Measurements from ENCODE around the gene NRARP.

NRARP gene

GRCh38 chr9:137296670-137297664 is 5.1 kb downstream of the NRARP start:
- no peak for FAIRE-seq

DNA sequence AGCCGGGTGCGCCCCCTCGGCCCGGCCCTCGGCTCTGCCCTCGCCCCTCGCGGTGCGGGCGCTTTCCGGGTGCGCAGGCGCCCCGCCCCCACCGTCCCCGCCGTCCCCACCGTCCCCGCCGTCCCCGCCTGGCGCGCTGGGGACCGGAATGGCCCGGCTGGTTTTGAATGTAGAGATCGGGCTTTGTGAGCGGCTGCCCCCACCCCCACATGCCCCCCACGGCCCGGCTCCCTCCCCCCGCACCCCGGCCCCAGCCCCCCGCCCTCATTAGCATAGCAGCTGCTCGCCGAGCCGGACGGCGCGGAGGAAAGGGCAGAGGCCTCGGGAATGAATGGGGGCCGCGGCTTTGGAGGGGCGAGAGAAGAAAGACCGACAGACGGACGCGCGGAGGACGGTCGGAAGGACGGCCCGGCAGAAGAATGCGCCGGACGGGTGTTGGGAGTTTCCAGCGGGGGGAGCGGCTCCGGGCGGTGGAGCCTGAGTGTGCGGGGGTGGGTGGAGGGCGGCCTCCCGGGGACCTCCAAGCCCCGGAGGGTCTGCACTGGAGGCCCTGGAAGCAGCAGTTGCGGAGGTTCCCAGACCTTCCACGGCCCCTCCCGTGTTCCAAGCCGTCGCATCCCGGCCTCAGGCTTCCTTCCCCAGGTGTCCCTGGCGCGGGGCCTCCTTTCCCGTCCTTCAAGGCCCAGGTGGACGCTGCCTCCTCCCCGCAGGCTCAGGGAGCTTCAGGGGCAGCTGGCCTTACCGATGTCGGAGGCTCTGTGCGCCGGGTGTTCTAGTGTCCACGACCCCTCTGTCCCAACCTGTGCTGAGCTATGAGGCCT is 6.0 kb downstream of the NRARP start:
- FAIRE-seq = no peak

GRCh38 chr9:137295238-137295811 is 6.7 kb downstream of the NRARP start:
- FAIRE-seq = no peak

- FAIRE-seq = no peak
These were observed 7.3 kb downstream of the NRARP start for GRCh38 chr9:137294681-137295237.

- FAIRE-seq = no peak
These were observed 7.9 kb downstream of the NRARP start for GRCh38 chr9:137294091-137294680.

- no peak for FAIRE-seq
These were observed 8.5 kb downstream of the NRARP start for GRCh38 chr9:137293482-137294090.

- FAIRE-seq = no peak
These were observed 9.0 kb downstream of the NRARP start for GRCh38 chr9:137293094-137293481.

GRCh38 chr9:137286975-137287383 is 15.1 kb downstream of the NRARP start:
- FAIRE-seq = no peak

GRCh38 chr9:137281345-137282116 is 20.5 kb downstream of the NRARP start:
- FAIRE-seq = no peak

DNA sequence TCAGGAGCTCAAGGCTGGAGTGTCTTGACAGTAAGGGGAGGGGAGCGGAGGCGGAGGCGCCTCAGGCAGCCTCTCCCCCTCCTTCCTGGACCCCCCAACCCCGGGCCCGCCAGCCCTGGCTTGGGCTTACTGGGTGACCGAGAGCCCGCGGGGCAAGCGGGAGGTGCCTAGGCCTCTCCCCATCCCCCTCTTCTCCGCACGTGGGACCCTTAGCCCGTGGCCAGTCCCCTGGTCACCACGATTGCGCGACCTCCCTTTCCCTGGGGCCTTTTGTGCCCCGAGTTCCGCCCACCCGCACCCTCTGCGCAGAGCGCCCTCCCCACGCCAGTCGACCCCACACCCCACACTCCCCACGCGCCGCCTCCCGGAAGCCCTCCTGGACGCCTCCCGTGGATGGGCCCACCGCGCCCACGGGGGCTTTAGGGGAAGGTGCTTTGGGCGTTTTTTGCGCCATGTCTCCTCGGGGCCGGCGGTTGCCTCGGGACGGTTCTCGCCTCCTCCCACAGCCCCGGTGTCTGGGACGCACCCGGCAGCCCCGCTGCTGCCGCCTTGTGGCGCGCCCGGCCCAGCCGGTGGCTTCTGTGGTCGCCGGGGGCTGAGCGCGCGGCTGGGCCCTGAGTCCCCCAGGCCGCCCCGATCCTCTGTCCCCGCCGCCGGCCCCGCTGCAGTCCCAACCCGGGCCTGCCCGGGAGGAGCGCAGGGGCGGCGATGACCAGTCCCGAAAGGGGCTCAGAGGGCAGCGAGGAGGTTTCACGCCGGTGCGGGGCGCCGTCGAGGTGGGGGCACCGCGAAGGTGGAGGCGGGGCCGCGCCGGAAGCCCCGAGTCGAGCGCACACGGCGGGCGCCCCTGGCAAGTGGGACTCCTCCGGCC is 21.4 kb downstream of the NRARP start:
- FAIRE-seq = no peak

DNA sequence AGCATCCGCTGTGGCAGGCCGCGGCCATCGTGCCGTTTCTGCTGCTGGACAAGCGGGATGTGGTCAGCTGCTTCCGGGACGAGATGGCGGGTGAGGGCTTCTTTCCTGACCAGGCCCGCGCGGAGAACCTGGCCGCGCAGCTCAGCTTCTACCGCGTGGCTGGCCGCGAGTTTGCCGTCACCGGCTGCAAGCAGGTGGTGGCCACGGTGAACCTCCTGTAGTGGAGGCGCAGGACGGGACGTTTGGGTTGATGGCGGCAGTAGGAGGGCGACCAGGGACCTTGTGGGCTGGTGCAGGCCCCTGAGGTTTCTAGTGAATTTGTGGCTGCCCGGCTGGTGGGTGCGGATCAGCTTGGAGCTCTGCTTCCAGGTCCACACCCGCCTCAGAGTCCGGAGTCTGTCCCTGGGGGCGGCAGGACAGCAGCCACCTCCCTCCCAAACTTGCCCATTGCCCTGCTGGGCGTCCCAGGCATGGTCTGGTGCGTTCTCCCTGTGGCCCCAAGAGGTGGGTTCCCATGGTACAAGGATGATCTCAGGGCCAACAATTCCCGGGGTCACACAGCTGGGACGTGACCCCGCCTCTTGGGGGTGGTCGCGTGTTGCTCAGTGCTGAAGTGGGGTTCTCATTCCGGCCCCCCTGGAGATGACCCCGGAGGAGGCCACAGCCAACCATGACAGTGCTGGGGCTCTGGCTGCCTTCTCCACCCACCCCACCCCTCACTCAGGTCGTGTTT is 22.2 kb downstream of the NRARP start:
- FAIRE-seq = no peak

GRCh38 chr9:137278721-137279711 is 23.1 kb downstream of the NRARP start:
- no peak for FAIRE-seq

DNA sequence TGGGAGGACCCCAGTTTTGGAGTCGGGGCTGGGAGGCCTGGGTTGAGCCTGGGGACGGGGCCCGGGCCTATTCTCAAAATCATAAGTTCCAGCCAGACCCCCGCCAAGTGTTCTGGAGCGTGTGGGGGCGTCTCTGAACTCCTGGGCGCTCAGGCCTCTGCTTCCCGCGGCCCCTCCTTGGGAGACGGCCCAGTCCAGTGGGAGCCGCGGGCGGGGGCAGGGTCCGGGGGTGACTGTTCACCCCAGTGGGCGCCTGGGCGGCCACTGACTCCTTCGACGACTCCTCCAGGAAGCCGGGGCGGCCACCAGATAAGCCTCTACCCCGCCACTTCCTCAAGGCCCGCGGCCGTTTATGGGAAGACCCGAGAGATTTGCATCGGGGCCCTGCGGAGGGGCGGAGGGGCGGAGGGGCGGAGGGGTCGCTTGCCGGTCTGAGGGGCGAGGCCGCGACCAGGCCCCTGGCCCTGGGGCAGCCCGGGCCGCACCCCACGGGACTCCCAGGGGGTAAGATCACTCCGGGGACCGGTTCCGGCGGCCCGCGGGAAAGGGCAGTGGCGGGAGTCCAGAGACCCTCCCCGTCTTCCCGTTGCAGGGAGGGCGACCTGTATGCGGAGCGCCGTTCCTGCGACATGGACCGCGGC is 23.9 kb downstream of the NRARP start:
- no peak for FAIRE-seq

- FAIRE-seq = no peak
These were observed 24.6 kb downstream of the NRARP start, which contains the start of gene TOR4A for GRCh38 chr9:137277329-137278041. Gene TOR4A (plus strand): TSS chr9:137277726. CDS start chr9:137278690, 964 bp downstream.

GRCh38 chr9:137276473-137277328 is 25.4 kb downstream of the NRARP start:
- no peak for FAIRE-seq
